GM12891 (cell line): ENCODE results near the gene DNAJA1.

ENCODE experiments used
- DNase-seq: peaks from one replicate; pipeline ENCODE4 v3.0.0; 2011; ENCODE audit warnings: low spot score; ENCODE audit not compliant: insufficient read length
- FAIRE-seq: peaks from 2 replicates; lab custom pipeline; 2011; peaks lifted over from hg19 to GRCh38; lab: Jason Lieb, UNC
- PAX5 ChIP-seq: IDR thresholded peaks from 2 replicates; pipeline ENCODE4 v1.6.1; 2011; ENCODE audit warnings: low read length, moderate library complexity, mild to moderate bottlenecking; ENCODE audit not compliant: insufficient read depth, severe bottlenecking
- POLR2A ChIP-seq: IDR thresholded peaks from 2 replicates; pipeline ENCODE4 v1.6.1; 2011; ENCODE audit warnings: low read depth, low read length, control low read depth
- POLR2AphosphoS5 ChIP-seq: IDR thresholded peaks from 2 replicates; pipeline ENCODE4 v1.6.1; 2011; ENCODE audit warnings: low read depth, low read length, control low read depth
- POU2F2 ChIP-seq: IDR thresholded peaks from 2 replicates; pipeline ENCODE4 v1.6.1; 2011; ENCODE audit warnings: low read depth, mild to moderate bottlenecking, control low read depth, low read length, moderate library complexity
- SPI1 ChIP-seq: IDR thresholded peaks from 2 replicates; pipeline ENCODE4 v1.6.1; 2011; ENCODE audit warnings: low read depth, low read length, control low read depth
- TAF1 ChIP-seq: IDR thresholded peaks from 2 replicates; pipeline ENCODE4 v1.6.1; 2011; ENCODE audit warnings: low read depth, low read length, control low read depth

DNAJA1 gene

GRCh38 chr9:33012328-33013069 lies 12.6 kb upstream of the DNAJA1 start:
- no peak for FAIRE-seq
- no peak for TF ChIP-seq POLR2AphosphoS5
- no peak for DNase-seq

GRCh38 chr9:33013962-33014664 lies 11.0 kb upstream of the DNAJA1 start:
- DNase-seq (no peak), FAIRE-seq (no peak)
- TF ChIP-seq PAX5 = no peak
- TF ChIP-seq SPI1 = no peak
- no peak for TF ChIP-seq POLR2AphosphoS5
- TF ChIP-seq POLR2A = no peak
- TF ChIP-seq POU2F2 = no peak
- no peak for TF ChIP-seq TAF1

GRCh38 chr9:33014665-33015014 lies 10.4 kb upstream of the DNAJA1 start:
- DNase-seq = no peak
- TF ChIP-seq POLR2A = no peak
- TF ChIP-seq TAF1 = no peak
- TF ChIP-seq POU2F2 = no peak
- no peak for TF ChIP-seq PAX5
- TF ChIP-seq POLR2AphosphoS5 = no peak
- no peak for TF ChIP-seq SPI1
- FAIRE-seq = peak; percentile 23

GRCh38 chr9:33017283-33018041 lies 7.6 kb upstream of the DNAJA1 start:
- TF ChIP-seq POLR2AphosphoS5 = no peak
- TF ChIP-seq SPI1 = no peak
- TF ChIP-seq POLR2A = no peak
- no peak for TF ChIP-seq POU2F2
- no peak for TF ChIP-seq PAX5
- no peak for TF ChIP-seq TAF1
- no peak for FAIRE-seq

GRCh38 chr9:33019797-33020196 lies 5.3 kb upstream of the DNAJA1 start:
- FAIRE-seq (no peak), DNase-seq (no peak)
- TF ChIP-seq TAF1 (no peak), POU2F2 (no peak), PAX5 (no peak), POLR2AphosphoS5 (no peak), POLR2A (no peak), SPI1 (no peak)

More at GRCh38 chr9:33017283-33018041, 7.6 kb upstream of the DNAJA1 start:
- no peak for DNase-seq

GRCh38 chr9:33022303-33022702 lies 2.8 kb upstream of the DNAJA1 start:
- TF ChIP-seq PAX5 = no peak
- TF ChIP-seq POLR2A = no peak
- TF ChIP-seq SPI1 = no peak
- no peak for TF ChIP-seq TAF1
- TF ChIP-seq POLR2AphosphoS5 = no peak
- no peak for TF ChIP-seq POU2F2
- DNase-seq = no peak
- FAIRE-seq = no peak

GRCh38 chr9:33022755-33023154 lies 2.3 kb upstream of the DNAJA1 start:
- FAIRE-seq = no peak
- no peak for DNase-seq
- TF ChIP-seq POU2F2 = no peak
- no peak for TF ChIP-seq SPI1
- TF ChIP-seq TAF1 = no peak
- no peak for TF ChIP-seq POLR2A
- TF ChIP-seq POLR2AphosphoS5 = no peak
- no peak for TF ChIP-seq PAX5

GRCh38 chr9:33023661-33024060 lies 1.4 kb upstream of the DNAJA1 start:
- DNase-seq (no peak), FAIRE-seq (no peak)
- TF ChIP-seq POLR2A (no peak), POLR2AphosphoS5 (no peak), POU2F2 (no peak), SPI1 (no peak), TAF1 (no peak)

GRCh38 chr9:33024126-33024965 lies 727 bp upstream of the DNAJA1 start:
- no peak for DNase-seq
- FAIRE-seq = peak; percentile 56

More at GRCh38 chr9:33024126-33024965, 727 bp upstream of the DNAJA1 start:
- TF ChIP-seq POLR2A (no peak), POU2F2 (no peak), POLR2AphosphoS5 (no peak), SPI1 (no peak), TAF1 (no peak), PAX5 (no peak)
